Amygdala (tissue), 56 donors: ENCODE data around the gene CCDC197.
A peak's percentile ranks its signal among the peaks of the same experiment; 100 is the strongest.

Source experiments
- DNase-seq, 56 donors: peaks; one replicate each; lab custom pipeline; 2025; lab: John Stamatoyannopoulos, UW

Gene CCDC197

DNA sequence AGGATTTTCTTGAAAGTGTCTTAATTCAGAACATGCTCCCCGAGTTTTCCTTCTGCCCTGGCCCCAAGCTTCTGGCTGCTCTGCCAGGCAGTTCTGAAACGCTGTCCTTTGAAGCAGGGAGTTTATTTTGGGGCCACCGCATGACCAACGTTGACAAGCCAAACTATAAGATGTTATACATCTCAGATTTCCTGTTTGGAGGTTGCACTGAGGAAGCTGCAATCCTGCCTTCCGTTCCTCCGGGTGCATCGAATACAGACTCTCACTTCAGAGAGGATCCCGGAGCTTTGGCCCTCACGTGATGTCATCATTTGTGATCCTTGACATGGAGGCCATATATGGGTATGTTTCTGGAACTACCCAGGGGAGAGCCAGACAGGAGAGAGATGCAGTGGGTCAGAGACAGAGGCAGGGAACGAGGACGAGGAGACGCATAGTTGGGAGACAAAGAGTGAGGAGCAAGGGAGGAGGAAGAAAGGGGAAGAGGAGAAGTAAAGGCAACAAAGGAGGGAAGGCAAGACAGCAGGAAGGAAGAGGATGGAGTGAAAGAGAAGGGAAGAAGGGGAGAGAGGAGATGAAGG lies 20.5 kb upstream of the CCDC197 start, which contains the start of gene ASB2:
Gene ASB2 (minus strand): TSS at position 94 of the 581 bp plus-strand sequence. CDS start 12,031 bp downstream, outside the sequence.
- peak in 3 of 56 donors; percentile 8 to 27 (median 18) for DNase-seq

GRCh38 chr14:93977171-93977570 lies 19.9 kb upstream of the CCDC197 start:
- no peak for DNase-seq

DNA sequence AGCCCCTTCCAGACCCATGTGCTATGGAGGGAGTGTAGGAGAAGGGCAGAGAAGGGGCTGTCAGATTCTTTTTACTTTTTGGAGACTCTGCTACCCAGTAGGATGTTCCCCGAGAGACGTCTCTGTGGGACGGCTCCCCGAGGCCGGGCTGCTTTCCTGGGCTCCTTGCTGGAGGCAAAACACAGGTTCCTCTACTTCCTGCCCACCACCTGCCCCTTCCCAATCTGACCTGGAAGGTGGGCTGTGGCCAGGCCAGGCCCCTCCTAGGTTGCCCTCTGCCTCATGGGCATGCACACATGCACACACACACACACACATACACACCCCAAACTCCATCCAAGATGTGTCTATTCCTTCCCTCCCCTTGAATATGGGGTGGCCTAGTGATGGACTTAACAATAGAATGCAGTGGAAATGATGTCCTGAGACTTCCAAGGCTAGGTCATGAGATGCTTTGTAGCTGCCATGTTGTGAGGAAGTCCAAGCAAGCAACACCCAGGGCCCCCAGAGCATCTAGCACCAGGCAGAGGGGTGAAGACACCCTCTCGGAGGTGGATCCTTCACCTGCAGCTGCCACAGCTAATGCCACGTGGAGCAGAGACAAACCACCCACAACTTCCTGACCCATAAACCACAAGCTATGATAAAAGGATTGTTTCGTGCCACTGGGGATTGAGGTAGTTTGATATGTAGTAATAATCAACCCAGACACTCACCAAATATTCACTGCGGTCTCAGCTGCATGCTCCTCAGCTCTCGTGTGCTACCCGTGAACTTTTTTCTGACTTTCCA lies 19.1 kb upstream of the CCDC197 start:
- no peak for DNase-seq

- no peak for DNase-seq
These were observed 18.4 kb upstream of the CCDC197 start for GRCh38 chr14:93978735-93979134.

DNA sequence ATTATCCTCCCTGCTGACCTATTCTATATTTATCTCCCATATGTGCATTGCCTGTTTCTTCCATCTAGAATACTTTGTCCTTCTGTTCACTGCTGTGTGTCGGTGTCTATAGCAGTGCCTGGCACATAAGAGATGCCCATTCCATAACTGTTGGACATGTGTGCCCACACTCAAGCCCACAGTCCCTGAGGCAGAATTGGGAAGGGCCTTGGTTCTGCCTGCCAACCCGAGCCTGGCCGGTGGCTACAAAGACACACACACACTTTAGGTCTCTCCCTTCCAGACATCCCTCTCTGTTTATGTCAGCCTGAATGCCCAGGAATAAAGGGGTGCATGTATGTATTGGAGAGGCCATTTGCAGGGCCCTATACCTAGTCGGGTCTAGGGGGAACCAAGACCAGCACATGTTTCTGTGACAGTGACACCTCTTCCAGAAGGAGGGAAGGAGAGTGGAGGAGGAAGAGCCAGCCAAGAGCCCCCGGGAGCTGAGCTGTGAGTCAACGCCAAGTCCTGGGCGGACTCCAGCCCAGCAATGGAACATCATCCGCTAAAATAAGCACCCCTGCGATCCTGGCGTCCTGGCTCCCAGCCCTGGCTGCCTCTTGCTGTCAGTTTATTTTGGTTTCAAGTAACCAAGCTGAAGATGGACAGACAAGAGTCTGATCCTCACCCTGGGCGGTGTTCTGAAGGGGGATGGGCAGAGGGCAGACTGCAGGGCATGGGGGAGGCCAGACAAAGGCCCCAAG lies 16.5 kb upstream of the CCDC197 start:
- DNase-seq = peak in 9 of 56 donors; percentile 11 to 31 (median 13)

DNA sequence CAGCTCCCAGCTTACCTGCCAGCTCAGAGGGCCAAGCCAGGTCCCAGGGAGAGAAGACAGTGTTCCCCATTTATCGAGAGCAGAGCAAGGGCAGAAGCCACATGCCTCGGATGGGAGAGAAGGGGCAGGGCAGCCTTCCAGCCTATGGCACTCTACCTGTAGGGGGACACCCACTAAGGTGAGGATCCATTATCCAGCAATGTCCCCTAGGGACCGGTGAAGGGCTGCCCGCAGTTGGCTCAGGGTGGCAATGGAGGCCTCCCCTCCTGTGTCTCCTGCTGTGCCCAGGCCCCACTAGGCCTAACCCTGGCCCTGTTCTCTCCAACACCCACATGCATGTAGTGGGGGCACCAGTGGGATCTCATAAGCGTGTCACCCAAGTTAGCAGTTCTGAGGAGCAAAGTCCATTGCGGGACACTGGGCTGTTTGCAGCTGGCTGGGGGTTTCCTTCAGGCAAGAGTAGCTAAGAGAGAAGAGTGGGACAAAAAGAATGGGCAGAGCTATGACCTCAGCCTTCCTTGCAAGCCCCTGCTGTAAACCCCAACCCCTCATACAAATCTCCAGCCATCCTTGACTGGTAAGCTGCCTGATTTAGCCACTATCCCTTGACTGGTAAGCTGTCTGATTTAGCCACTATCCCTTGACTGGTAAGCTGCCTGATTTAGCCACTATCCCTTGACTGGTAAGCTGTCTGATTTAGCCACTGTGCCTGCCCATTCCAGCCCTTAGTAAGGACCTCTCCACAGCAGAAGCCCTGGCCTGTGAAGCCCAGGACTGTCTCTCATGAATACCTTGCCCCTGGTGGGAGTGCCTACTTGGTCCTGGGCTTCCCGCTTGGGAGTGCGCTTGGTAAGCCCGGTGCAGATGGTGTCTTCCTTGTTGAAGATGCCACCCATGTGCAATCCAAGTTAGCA lies 15.5 kb upstream of the CCDC197 start:
- DNase-seq = no peak

DNA sequence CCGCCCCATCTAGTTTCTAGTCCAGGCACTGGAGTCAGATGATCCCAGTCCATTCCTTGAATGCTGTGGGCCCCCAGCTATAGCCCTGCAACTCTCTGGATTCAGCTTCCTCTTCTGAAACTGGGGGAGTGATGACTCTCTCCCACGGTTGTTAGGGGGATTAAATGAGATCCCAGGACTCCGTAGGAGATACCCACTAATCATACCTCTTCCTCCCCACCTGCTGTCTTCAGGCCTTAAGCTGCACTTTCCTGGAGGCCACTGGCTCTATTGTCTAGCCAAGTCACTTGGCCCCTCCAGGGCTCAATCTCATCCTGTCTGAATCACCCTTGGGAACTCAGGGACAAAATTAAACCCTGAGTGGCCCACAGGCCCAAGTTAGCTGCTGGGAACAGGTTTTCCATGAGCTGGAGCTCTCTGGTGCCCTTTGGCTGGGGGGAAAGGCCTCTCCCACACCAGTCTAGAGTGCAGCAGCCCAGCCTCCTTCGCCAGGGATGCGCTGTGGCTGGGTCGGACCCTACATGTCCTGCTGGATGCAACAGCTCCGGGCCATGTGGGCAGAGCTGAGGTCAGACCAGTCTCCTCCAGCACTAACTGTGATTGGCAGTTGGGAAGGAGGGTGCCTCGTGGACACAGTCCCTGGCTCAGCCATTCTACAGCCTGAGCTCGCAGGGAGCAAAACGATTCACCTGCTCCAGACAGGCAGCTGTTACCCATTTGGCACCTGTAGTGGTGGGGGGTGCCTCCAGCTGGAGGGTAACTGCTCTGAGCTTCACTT lies 14.7 kb upstream of the CCDC197 start:
- no peak for DNase-seq

DNA sequence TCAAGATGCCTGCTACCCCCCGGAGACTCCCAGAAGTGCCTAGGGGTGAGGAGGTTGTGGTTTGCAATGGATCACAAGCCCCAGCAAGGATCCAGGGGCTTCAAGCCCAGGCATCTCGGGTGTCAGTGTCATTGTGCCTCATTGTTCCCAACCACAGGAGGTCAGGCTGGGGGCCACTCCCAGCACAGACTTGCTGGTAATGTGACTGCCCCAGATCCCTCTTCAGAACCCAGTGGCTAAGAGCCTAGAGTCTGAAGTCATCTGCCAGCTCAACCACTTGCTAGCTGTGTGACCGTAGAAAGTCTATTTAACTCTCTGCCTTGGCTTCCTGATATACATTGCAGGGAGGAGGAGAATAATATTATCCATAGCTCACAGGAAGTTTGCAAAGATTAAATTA lies 13.0 kb upstream of the CCDC197 start:
- DNase-seq = no peak

DNA sequence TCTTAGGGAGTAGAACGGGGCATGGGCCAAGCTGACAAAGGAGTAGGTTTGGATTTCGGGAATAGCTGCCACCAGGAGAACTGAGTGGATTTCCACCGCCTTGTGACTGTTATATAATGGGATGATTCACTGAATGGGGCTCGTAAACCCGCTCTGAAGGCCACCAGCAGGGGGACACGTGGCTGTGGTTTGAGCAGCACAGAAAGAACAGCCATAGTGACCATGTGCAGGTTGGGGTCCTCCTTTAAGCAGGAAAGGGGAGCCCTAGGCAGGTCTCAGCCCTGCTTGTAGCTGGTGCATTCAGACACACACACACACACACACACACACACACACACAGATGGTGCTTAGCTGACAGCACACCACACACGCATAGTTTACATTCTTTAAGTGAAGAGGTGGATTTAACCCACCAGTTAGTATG lies 12.1 kb upstream of the CCDC197 start:
- DNase-seq = peak in 24 of 56 donors; percentile 7 to 64 (median 35)

DNA sequence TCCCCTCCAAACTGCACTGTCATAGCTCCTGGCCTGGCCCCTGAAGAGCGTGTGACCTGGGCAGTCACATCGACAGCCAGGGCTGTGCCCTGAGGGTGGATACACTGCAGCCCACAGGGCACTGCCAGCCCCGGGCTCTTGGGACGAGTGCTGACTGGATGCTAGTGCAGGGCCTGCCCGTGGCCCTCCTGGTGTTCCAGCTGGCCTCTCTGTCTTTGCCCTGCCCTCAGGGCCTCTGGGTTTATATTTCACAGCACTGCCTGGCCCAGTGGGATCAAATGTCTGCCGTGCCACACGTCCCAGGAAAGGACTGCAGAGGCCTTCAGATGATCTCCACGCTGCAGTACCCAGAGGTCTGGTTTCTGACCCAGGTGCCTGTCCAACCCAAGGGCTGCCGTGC lies 10.1 kb upstream of the CCDC197 start:
- no peak for DNase-seq

DNA sequence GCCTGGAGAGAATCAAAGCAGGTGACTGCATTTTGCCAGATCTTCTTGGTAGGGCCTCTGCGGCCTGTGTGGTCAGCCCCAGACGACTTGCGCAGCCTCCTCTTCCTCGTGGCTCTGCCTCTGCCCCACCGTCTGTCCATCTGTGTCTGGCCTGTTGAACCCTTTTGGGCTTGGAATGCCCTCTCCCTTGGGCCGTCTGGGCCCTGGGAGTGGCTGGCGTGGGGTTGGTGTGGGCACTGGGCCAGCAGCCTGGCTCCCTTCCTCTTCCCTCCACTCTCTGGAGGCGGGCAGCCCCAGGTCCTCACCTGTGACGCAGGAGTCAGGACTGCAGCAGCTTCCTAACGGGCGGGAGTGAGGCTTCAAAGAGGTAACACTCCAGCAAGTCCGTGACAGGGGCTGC lies 9.7 kb upstream of the CCDC197 start:
- DNase-seq = no peak

- no peak for DNase-seq
These were observed 9.2 kb upstream of the CCDC197 start for GRCh38 chr14:93987815-93988476.

DNA sequence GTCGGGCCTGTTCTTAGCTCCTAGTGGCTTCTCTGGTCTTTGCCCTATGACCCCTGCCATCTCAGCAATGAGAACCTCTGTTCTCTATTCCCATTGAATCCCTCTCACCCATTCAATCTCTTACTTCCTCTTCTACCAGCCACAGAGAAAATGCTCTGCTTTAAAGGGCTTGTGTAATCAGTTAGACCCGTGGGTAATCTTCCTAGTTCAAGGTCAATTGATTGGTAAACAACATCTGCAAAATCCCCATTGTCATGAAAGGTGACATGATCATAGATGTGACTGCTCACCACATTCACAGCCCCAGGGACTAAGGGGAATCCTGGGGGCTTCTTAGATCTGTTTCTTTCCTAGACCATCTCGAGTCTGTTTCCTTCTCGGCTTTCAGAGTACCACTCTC lies 7.2 kb upstream of the CCDC197 start:
- DNase-seq = no peak

DNA sequence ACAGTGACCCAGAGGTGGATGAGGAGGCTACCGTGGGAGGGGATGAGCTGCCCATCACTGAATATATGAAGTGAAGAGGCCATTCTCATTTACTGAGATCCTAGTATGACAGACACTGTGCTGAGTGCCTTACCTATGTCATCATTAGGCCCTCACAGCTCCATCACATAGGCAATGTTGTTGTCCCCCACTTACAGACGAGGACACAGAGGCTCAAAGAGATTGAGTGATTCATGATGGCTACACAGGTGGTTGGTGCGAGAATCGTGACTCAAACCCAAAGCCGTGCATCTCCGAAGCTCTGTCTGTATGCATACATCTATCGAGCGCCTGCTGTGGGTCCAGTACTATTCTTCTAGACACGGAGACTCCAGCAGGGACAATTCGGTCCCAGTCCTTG lies 5.9 kb upstream of the CCDC197 start:
- DNase-seq = no peak

DNA sequence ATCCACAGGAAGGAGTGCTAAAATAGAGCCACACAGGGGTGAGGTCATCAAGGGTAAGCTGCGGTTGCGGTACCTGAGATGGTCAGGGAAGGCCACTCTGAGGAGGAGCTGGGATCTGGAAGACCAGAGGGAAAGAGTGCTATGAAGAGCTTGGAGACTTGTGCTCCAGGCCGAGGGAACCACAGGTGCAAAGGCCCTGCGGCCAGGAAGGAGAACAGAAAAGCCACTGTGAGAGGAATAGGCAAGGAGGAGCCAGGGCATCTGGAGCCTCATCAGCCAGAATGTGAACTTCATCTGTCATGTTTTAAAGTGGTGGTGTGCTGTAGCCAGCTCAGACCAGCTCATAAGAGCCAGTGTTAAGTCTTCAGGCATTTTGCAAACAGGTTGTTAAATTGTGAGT lies 5.5 kb upstream of the CCDC197 start:
- DNase-seq = no peak

- no peak for DNase-seq
These were observed 3.7 kb upstream of the CCDC197 start for GRCh38 chr14:93993382-93993781.

DNA sequence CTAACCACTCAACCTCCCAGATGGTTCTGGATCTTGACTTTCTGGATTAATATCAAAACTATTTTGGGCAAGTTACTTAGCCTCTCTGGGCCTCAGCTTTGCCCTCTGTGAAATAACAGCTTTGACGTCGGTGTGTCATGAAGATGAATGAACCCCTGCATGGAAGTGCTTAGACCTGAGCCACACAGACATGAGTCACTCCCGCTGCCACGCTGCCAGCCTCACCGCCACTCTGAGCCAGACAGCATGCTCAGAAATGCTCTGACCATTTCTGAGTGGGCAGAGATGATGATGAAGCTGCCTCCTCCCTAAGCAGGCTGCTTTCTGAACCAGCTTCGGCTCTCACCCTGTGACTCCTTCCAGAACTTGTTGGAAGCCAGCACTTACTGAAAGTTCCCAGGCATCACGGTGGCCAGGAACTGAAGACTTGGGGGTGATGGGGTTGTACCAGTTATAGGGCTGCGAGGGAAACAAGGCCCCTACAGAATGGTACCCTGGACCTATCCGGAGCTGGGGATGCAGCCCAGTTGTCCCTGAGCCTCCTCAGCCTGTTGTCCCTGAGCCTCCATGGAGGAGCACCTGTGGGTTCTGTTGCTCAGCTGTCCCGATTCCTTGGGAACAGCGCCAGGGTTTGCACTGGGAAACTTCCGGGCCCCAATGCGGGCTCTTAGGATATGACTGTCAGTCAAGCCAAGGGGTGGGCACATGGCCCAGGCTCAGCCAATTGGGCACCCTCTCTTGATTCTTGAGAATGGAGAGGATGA lies 2.0 kb upstream of the CCDC197 start:
- peak in 26 of 56 donors; percentile 12 to 76 (median 34) for DNase-seq

DNA sequence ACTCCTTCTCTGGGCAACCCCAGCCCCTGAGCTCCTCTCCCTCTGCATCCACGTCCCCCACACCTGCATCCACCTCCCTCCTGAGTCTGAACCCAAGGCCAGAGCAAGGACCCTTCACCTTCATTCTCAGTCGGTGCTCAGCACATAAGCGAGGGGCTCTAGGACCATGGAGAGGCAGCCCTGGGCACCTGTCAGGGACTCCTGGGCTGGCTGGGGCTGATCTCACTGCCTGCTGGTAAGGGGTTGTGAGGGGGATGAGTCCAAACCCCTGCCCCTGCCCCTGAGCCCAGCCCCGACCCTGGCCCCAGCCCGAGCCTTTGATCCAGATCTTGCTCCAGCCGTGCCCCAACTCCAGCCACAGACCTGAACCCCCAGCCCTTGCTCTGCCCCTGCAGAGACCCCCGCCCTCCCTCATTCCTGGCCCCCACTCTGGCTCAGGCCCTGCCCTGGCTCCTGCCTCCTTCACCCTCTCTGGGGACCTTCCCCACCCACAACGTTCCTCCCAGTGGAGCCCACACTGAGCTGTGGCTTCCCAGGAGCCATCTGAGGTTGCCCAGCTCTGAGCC lies 888 bp upstream of the CCDC197 start:
- DNase-seq = no peak
